Glutamatergic neuron (in vitro differentiated cells): Measurements from ENCODE around the gene CA7. TPM values are rescaled to one million over a fixed set of nuclear protein-coding genes. Genes with fewer than 3 reads are reported as not detected.

Source experiments
- DNase-seq: peaks from one replicate; pipeline ENCODE4 v3.0.0; 2022
- H3K27ac Mint-ChIP-seq: one replicate; pipeline ENCODE4 v1.8.0; 2020; ENCODE audit warnings: mild to moderate bottlenecking, mixed read lengths, inconsistent platforms; ENCODE audit not compliant: unreplicated experiment
- H3K27me3 Mint-ChIP-seq: one replicate; pipeline ENCODE4 v1.8.0; 2020; ENCODE audit warnings: mild to moderate bottlenecking, moderate library complexity, mixed read lengths, inconsistent platforms; ENCODE audit not compliant: unreplicated experiment
- H3K36me3 Mint-ChIP-seq: one replicate; pipeline ENCODE4 v1.8.0; 2020; ENCODE audit warnings: mild to moderate bottlenecking, mixed read lengths, inconsistent platforms; ENCODE audit not compliant: unreplicated experiment
- H3K4me1 Mint-ChIP-seq: one replicate; pipeline ENCODE4 v1.8.0; 2020; ENCODE audit warnings: mild to moderate bottlenecking, low read depth, mixed read lengths, inconsistent platforms; ENCODE audit not compliant: unreplicated experiment
- H3K4me3 Mint-ChIP-seq: one replicate; pipeline ENCODE4 v1.8.0; 2020; ENCODE audit warnings: mild to moderate bottlenecking, mixed read lengths, inconsistent platforms; ENCODE audit not compliant: unreplicated experiment
- H3K9me3 Mint-ChIP-seq: one replicate; pipeline ENCODE4 v1.8.0; 2020; ENCODE audit warnings: mild to moderate bottlenecking, moderate library complexity, mixed read lengths, inconsistent platforms; ENCODE audit not compliant: unreplicated experiment
- total RNA-seq: library from RNA; stranded (reverse); fragmentation: NEBNext Ultra II Directional; extraction: Animal tissue kit (Norgen Biotek cat#: 25700); gene quantifications from one replicate; pipeline ENCODE4 v1.2.1, GENCODE V29; 2021; ENCODE audit not compliant: unreplicated experiment
- TF ChIP-seq, protein P1 (sequence below): fragments of 200-600 bp; sonication (generic); IDR thresholded peaks from one replicate; pipeline ENCODE4 v1.5.0; 2021; ENCODE audit not compliant: partially characterized antibody, unreplicated experiment

Gene CA7
- total RNA-seq, 1 donor from 2014 or later: 0.64 TPM

DNA sequence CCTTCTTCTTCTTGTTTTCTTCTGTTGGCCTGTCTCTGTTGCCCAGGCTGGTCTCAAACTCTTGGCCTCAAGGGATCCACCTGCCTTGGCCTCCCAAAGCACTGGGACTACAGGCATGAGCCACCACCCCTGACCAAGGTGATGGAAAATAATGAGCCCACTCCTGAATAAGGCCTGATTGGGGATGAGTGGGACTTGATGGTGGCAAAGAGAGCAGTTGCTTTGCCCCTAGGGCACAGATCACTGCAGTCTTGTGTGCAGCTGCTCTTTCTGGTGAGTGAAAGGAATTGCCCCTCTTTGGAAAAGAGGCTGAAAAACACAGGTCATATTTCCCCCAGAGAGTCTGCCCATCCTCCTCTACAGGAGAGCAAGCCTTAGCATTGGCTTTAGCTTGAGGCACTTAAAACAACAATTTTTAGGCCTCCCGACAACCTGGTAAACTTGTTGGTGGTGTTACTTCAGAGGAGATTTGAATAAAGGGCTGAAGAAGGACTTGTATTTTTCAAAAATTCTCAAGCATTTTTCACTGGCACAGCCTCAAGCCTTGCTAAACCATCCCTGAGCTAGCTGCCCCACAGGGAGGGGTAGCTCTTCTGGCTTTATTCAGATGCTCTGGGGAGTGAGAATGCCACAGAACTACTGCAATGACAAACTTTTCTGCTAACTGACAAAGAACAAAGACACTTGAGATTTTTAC is 30.0 kb downstream of the CA7 start:
- H3K36me3 Mint-ChIP-seq: no peaks in the 10 kb centered on the region

DNA sequence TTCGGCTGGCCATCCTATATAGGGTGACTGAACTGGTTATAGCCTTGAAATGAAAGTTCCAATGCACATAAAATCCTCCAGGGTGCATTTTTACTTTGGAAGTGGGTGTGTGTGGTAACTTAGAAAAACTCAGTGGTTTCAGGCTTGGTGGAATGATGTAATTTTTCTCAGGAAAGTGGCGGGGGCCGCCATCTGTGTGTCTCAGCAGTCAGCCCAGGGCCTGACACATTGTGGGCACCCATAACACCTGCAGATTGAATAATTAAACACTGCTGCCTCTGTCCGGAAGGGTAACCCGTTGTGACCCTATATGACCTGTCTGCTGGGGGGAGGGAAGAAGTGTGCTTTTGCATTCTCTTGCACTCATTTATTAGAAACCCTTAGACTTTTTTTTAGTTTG is 33.9 kb downstream of the CA7 start:
- DNase-seq: no peak
- H3K9me3 Mint-ChIP-seq: peaks cover 6% of the 10 kb centered on the region
- peaks cover 7% of the 10 kb centered on the region for H3K27me3 Mint-ChIP-seq
- peaks cover 14% of the 10 kb centered on the region for H3K4me1 Mint-ChIP-seq
- no peaks in the 10 kb centered on the region for H3K36me3 Mint-ChIP-seq
- no peak overlapping the region for H3K27ac Mint-ChIP-seq
- TF ChIP-seq, protein P1, sequence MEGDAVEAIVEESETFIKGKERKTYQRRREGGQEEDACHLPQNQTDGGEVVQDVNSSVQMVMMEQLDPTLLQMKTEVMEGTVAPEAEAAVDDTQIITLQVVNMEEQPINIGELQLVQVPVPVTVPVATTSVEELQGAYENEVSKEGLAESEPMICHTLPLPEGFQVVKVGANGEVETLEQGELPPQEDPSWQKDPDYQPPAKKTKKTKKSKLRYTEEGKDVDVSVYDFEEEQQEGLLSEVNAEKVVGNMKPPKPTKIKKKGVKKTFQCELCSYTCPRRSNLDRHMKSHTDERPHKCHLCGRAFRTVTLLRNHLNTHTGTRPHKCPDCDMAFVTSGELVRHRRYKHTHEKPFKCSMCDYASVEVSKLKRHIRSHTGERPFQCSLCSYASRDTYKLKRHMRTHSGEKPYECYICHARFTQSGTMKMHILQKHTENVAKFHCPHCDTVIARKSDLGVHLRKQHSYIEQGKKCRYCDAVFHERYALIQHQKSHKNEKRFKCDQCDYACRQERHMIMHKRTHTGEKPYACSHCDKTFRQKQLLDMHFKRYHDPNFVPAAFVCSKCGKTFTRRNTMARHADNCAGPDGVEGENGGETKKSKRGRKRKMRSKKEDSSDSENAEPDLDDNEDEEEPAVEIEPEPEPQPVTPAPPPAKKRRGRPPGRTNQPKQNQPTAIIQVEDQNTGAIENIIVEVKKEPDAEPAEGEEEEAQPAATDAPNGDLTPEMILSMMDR: no peak
- no peak overlapping the region for H3K4me3 Mint-ChIP-seq

More for the DNA sequence above, 30.0 kb downstream of the CA7 start:
- H3K4me3 Mint-ChIP-seq: no peak overlapping the region
- TF ChIP-seq, protein P1: no peak
- DNase-seq: no peak
- peaks cover 1% of the 10 kb centered on the region for H3K27me3 Mint-ChIP-seq
- H3K27ac Mint-ChIP-seq: no peak overlapping the region
- H3K9me3 Mint-ChIP-seq: peaks cover 5% of the 10 kb centered on the region
- H3K4me1 Mint-ChIP-seq: peaks cover 9% of the 10 kb centered on the region

DNA sequence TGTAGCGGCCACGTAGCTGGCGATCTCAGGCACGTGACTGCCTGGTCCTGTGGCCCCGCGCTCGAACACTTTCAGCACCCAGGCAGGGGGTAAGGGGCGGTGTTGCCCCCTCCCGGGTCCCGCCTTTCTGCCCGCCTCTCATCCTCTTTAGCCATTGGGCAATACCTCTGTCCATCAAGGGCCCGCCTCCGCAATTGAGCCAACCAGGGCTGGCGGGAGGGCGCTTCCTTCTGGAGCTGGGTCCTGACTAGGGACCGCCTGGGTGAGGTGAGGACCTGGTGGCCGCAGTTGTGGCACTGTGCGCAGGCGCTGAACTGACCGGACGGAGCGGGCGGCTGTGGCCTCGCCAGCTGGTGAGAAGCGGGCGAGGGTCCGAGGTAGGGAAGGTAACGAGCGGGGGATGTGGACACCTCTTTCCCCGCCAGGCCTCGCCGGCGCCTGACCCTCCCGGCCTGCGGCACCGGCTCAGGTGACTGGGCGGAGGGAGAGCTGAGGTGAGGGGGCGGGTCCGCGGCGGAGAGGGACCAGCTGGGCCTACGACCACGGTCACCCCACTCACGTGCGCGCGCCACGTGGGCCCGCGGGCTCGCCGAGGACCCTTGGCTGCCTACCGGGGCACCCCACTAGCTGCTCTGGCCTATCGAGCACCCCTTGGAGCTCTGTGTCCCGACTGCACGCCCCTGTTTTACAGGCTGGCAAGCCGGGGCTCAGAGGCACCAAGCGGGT is 36.2 kb downstream of the CA7 start, which contains the start of gene PDP2:
PDP2 (plus strand) TSS at position 228 of the 726 bp plus-strand sequence. CDS start 3,770 bp downstream, outside the sequence.
- peak; percentile 96 for DNase-seq
- H3K27ac Mint-ChIP-seq: peak within 1 kb of the TSS; percentile 85
- peaks cover 7% of the 10 kb centered on the region for H3K27me3 Mint-ChIP-seq
- H3K9me3 Mint-ChIP-seq: peaks cover 6% of the 10 kb centered on the region
- peak within 1 kb of the TSS; percentile 98 for H3K4me3 Mint-ChIP-seq
- H3K36me3 Mint-ChIP-seq: no peaks in the 10 kb centered on the region
- TF ChIP-seq, protein P1: no peak
- peaks cover 9% of the 10 kb centered on the region for H3K4me1 Mint-ChIP-seq

DNA sequence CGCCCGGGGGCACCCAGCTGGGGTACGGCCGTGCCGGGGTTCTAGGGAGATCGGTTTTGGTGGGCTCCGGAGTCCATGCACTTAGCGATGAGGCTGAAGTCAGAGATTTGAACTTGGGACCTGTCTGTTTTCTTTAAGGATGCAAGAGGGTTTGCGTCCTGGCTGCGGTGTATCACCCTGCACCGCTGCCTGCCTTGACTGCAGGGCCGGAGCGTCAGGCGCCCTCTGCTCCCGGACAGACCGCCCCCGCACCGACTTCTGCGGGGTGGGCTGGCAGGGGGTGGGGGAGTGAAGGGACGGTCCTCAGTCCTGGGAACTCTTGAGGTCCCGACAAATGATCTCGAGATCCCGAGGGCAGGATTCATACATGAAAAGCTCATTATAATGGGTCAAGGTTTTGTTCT is 36.8 kb downstream of the CA7 start:
- Mint-ChIP-seq H3K9me3 (peaks cover 6% of the 10 kb centered on the region), H3K4me1 (peaks cover 8% of the 10 kb centered on the region), H3K27ac (no peak overlapping the region), H3K36me3 (no peaks in the 10 kb centered on the region), H3K4me3 (peak overlapping the region; percentile 63), H3K27me3 (peaks cover 7% of the 10 kb centered on the region)
- DNase-seq: no peak
- TF ChIP-seq, protein P1: no peak

DNA sequence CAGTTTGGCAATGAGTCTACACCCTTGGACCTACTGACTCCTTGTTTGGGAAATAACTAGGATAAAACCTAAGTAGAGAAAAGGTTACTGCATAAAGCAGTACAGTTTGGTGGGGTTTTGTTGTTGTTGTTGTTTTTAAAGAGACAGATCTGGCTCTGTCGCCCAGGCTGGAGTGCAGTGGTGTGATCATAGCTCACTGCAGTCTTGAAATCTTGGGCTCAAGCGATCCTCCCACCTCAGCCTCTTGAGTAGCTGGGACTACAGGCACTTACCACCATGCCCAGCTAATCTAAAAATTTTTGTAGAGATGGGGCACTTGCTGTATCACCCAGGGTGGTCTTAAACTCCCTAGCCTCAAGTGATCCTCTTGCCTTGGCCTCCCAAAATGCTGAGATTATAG is 37.3 kb downstream of the CA7 start:
- Mint-ChIP-seq H3K36me3 (no peaks in the 10 kb centered on the region), H3K27ac (no peak overlapping the region), H3K4me1 (peaks cover 6% of the 10 kb centered on the region), H3K9me3 (peaks cover 3% of the 10 kb centered on the region), H3K27me3 (peaks cover 7% of the 10 kb centered on the region), H3K4me3 (no peak overlapping the region)
- TF ChIP-seq, protein P1: no peak
- DNase-seq: no peak
